Activated effector memory CD4-positive, alpha-beta T cell treated with anti-CD3 and anti-CD28 coated beads, Interleukin-2, amount 50 U/mL, for 16 hours (primary cell): Measurements from ENCODE around the gene RNF126.
A peak's percentile ranks its signal among the peaks of the same experiment; 100 is the strongest.

ENCODE experiments used
- DNase-seq: peaks from one replicate; pipeline ENCODE4 v3.0.0-alpha.2; 2020

RNF126 gene

GRCh38 chr19:662207-662961 is 630 bp downstream of the RNF126 start:
- DNase-seq, result peak; percentile 91

- peak; percentile 88 for DNase-seq
Measured at GRCh38 chr19:661427-662196, 1.4 kb downstream of the RNF126 start.

GRCh38 chr19:660793-661426 is 2.1 kb downstream of the RNF126 start:
- peak; percentile 69 for DNase-seq

GRCh38 chr19:658916-659839 is 3.8 kb downstream of the RNF126 start:
- peak; percentile 81 for DNase-seq

GRCh38 chr19:658059-658839 is 4.8 kb downstream of the RNF126 start:
- no peak for DNase-seq

GRCh38 chr19:657611-658010 is 5.4 kb downstream of the RNF126 start:
- no peak for DNase-seq

GRCh38 chr19:656751-657559 is 6.1 kb downstream of the RNF126 start:
- DNase-seq, result no peak

- DNase-seq, result no peak
Measured at GRCh38 chr19:655691-656090, 7.3 kb downstream of the RNF126 start.

- DNase-seq, result no peak
Measured at GRCh38 chr19:653425-653824, 9.6 kb downstream of the RNF126 start.

GRCh38 chr19:652467-653389 is 10.3 kb downstream of the RNF126 start:
- no peak for DNase-seq

GRCh38 chr19:651991-652390 is 11.0 kb downstream of the RNF126 start:
- DNase-seq, result no peak

GRCh38 chr19:651114-651818 is 11.7 kb downstream of the RNF126 start:
- no peak for DNase-seq

- DNase-seq, result no peak
Measured at GRCh38 chr19:650121-650520, 12.9 kb downstream of the RNF126 start.

GRCh38 chr19:648904-649801 is 13.9 kb downstream of the RNF126 start:
- DNase-seq, result no peak

GRCh38 chr19:648305-648704 is 14.7 kb downstream of the RNF126 start:
- DNase-seq, result no peak

- no peak for DNase-seq
Measured at GRCh38 chr19:647566-648284, 15.3 kb downstream of the RNF126 start.
